Aorta (tissue), 5 donors: Measurements from ENCODE around the gene NISCH. TPM values are rescaled to one million over a fixed set of nuclear protein-coding genes. Genes with fewer than 3 reads are reported as not detected.

Experiments used
- ATAC-seq: fragments of 200-7000 bp; cut with Tn5 transposase; one replicate; pipeline ENCODE4 v1.9.1; 2022; ENCODE audit warnings: moderate library complexity; ENCODE audit not compliant: low FRiP score
- DNase-seq, 2 donors: peaks; one replicate each; pipeline ENCODE4 v3.0.0-alpha.2; 2020
- H3K27ac ChIP-seq, 2 donors: one replicate each; pipeline ENCODE4 v1.5.1; 2013; ENCODE audit warnings: low read length in 2 of 2, mild to moderate bottlenecking in 2 of 2, moderate library complexity in 2 of 2, control low read depth in 1 of 2, inconsistent platforms in 1 of 2, low read depth in 1 of 2
- H3K27me3 ChIP-seq, 2 donors: one replicate each; pipeline ENCODE4 v1.6.1; 2013; ENCODE audit warnings: control low read depth in 1 of 2, low read length in 1 of 2, mild to moderate bottlenecking in 1 of 2, moderate library complexity in 1 of 2; ENCODE audit not compliant: insufficient read depth in 2 of 2, control insufficient read depth in 1 of 2
- H3K36me3 ChIP-seq, 2 donors: one replicate each; pipeline ENCODE4 v1.6.1; 2013; ENCODE audit warnings: control low read depth in 1 of 2, low read length in 1 of 2, mild to moderate bottlenecking in 1 of 2; ENCODE audit not compliant: insufficient read depth in 2 of 2, control insufficient read depth in 1 of 2
- H3K4me1 ChIP-seq, 2 donors: one replicate each; pipeline ENCODE4 v1.6.1; 2013; ENCODE audit warnings: low read length in 2 of 2, control low read depth in 1 of 2, mild to moderate bottlenecking in 1 of 2, moderate library complexity in 1 of 2; ENCODE audit not compliant: insufficient read depth in 2 of 2, control insufficient read depth in 1 of 2
- H3K4me3 ChIP-seq, 2 donors: one replicate each; pipeline ENCODE4 v1.5.1; 2013; ENCODE audit warnings: low read length in 2 of 2, control low read depth in 1 of 2, mild to moderate bottlenecking in 1 of 2
- H3K9me3 ChIP-seq: one replicate; pipeline ENCODE4 v1.6.1; 2013; ENCODE audit warnings: mild to moderate bottlenecking, low read length; ENCODE audit not compliant: control insufficient read depth
- WGBS, 2 donors: extraction: QIAGEN DNeasy Blood & Tissue Kit; methylation state at CpG; one replicate each; pipeline ENCODE4 v1.1.7; 2013; 5-methylcytosine and 5-hydroxymethylcytosine counted together
- intact Hi-C, 2 donors: fragments of 100-400 bp; cut with DNase I; formaldehyde crosslinking; loops; one replicate each; pipeline versions ENCODE4 v1.14.2 to v1.15.0; 2022
- polyA plus RNA-seq, 2 donors: library from polyadenylated mRNA; stranded (reverse); fragments of 200-250 nt; gene quantifications; one replicate each; pipeline ENCODE4 v1.2.3, GENCODE V29; 2013
- total RNA-seq, 2 donors: library from RNA; stranded (reverse); fragmentation: NEBNext Ultra II Directional; extraction: Animal tissue kit (Norgen Biotek cat#: 25700); gene quantifications; one replicate each; pipeline ENCODE4 v1.2.1, GENCODE V29; 2021
- donor health status: healthy with polysubstance abuse.
- donor health status: Bipolar disorder and iron deficiency.
- donor health status: DM: no; HTN: no; CAD: no.
- donor health status: DM: no; HTN: no; CAD: no.
- donor health status: DM: yes; HTN: yes; CAD: no.

NISCH gene
- total and polyA plus RNA-seq, 4 donors, result 13.3 to 157 (median 101) TPM

GRCh38 chr3:52488746-52489145 lies 33.3 kb downstream of the NISCH start:
- H3K4me1 ChIP-seq, result no peaks in the 10 kb centered on the region
- intact Hi-C loops, result loop anchor here in 1 of 2 donors (5.0 kb wide), 1 partner anchor 39 kb away; no protein-coding TSS in a partner anchor
- ATAC-seq (no peak), DNase-seq (no peak)
- H3K27ac ChIP-seq, result no peak overlapping the region
- peaks cover 0 to 2% of the 10 kb centered on the region in 2 donors for H3K36me3 ChIP-seq
- H3K9me3 ChIP-seq, result no peaks in the 10 kb centered on the region
- 87 to 89% methylated on average over 3 of the region's 3 CpGs for WGBS, 2 donors
- H3K4me3 ChIP-seq, result no peak overlapping the region
- no peaks in the 10 kb centered on the region for H3K27me3 ChIP-seq

GRCh38 chr3:52489453-52489852 lies 34.0 kb downstream of the NISCH start:
- Histone ChIP-seq H3K27ac (no peak overlapping the region), H3K9me3 (no peaks in the 10 kb centered on the region), H3K4me1 (no peaks in the 10 kb centered on the region), H3K27me3 (no peaks in the 10 kb centered on the region), H3K4me3 (no peak overlapping the region), H3K36me3 (peaks cover 0 to 2% of the 10 kb centered on the region in 2 donors)
- intact Hi-C loops, result loop anchor here in 1 of 2 donors (5.0 kb wide), 1 partner anchor 38 kb away; no protein-coding TSS in a partner anchor
- 89 to 90% methylated on average over 18 of the region's 18 CpGs for WGBS, 2 donors
- ATAC-seq (no peak), DNase-seq (no peak)

GRCh38 chr3:52490035-52490938 lies 34.9 kb downstream of the NISCH start:
- Histone ChIP-seq H3K9me3 (no peaks in the 10 kb centered on the region), H3K27ac (no peak overlapping the region), H3K4me1 (no peaks in the 10 kb centered on the region), H3K36me3 (peaks cover 0 to 2% of the 10 kb centered on the region in 2 donors), H3K4me3 (no peak overlapping the region), H3K27me3 (no peaks in the 10 kb centered on the region)
- 82 to 84% methylated on average over 22 of the region's 22 CpGs for WGBS, 2 donors
- intact Hi-C loops, result no loop called here
- no peak for ATAC-seq
- no peak for DNase-seq

- H3K4me1 ChIP-seq, result no peaks in the 10 kb centered on the region
- no peak for ATAC-seq
- intact Hi-C loops, result no loop called here
Observed at GRCh38 chr3:52490939-52491526, 35.6 kb downstream of the NISCH start.

GRCh38 chr3:52492059-52492458 lies 36.7 kb downstream of the NISCH start:
- intact Hi-C loops, result no loop called here
- no peaks in the 10 kb centered on the region for H3K4me1 ChIP-seq

More at GRCh38 chr3:52490939-52491526, 35.6 kb downstream of the NISCH start:
- H3K4me3 ChIP-seq, result no peak overlapping the region
- WGBS, 2 donors, result 82 to 87% methylated on average over 23 of the region's 23 CpGs
- no peaks in the 10 kb centered on the region for H3K9me3 ChIP-seq
- peaks cover 0 to 2% of the 10 kb centered on the region in 2 donors for H3K36me3 ChIP-seq
- DNase-seq, result peak in 1 of 2 donors; percentile 81
- no peaks in the 10 kb centered on the region for H3K27me3 ChIP-seq
- no peak overlapping the region for H3K27ac ChIP-seq

GRCh38 chr3:52493232-52494017 lies 38.0 kb downstream of the NISCH start:
- peaks cover 0 to 2% of the 10 kb centered on the region in 2 donors for H3K36me3 ChIP-seq
- ATAC-seq (no peak), DNase-seq (peak in 1 of 2 donors; percentile 75)
- WGBS, 2 donors, result 89 to 90% methylated on average over 7 of the region's 7 CpGs
- H3K9me3 ChIP-seq, result no peaks in the 10 kb centered on the region
- no peaks in the 10 kb centered on the region for H3K4me1 ChIP-seq
- no peak overlapping the region for H3K4me3 ChIP-seq
- no peaks in the 10 kb centered on the region for H3K27me3 ChIP-seq
- H3K27ac ChIP-seq, result no peak overlapping the region
- intact Hi-C loops, result no loop called here

More at GRCh38 chr3:52492059-52492458, 36.7 kb downstream of the NISCH start:
- ATAC-seq (no peak), DNase-seq (no peak)
- no peaks in the 10 kb centered on the region for H3K27me3 ChIP-seq
- no peak overlapping the region for H3K27ac ChIP-seq
- H3K9me3 ChIP-seq, result no peaks in the 10 kb centered on the region
- H3K4me3 ChIP-seq, result no peak overlapping the region
- peaks cover 0 to 2% of the 10 kb centered on the region in 2 donors for H3K36me3 ChIP-seq
- 90 to 92% methylated on average over 21 of the region's 21 CpGs for WGBS, 2 donors

GRCh38 chr3:52494445-52494844 lies 39.0 kb downstream of the NISCH start:
- H3K4me3 ChIP-seq, result no peak overlapping the region
- intact Hi-C loops, result no loop called here
- H3K4me1 ChIP-seq, result no peaks in the 10 kb centered on the region
- WGBS, 2 donors, result 76 to 79% methylated on average over 7 of the region's 7 CpGs
- DNase-seq, result no peak
- no peaks in the 10 kb centered on the region for H3K27me3 ChIP-seq
- H3K36me3 ChIP-seq, result peaks cover 0 to 2% of the 10 kb centered on the region in 2 donors
- H3K27ac ChIP-seq, result no peak overlapping the region
- ATAC-seq, result no peak
- H3K9me3 ChIP-seq, result no peaks in the 10 kb centered on the region

GRCh38 chr3:52494886-52495495 lies 39.6 kb downstream of the NISCH start, which contains the start of gene STAB1:
Gene STAB1 (plus strand): TSS chr3:52495338. CDS start chr3:52495414, 76 bp downstream.
- DNase-seq (peak in 1 of 2 donors; percentile 68), ATAC-seq (peak; percentile 35)
- Histone ChIP-seq H3K9me3 (no peaks in the 10 kb centered on the region), H3K4me3 (no peak within 1 kb of the TSS), H3K27me3 (no peaks in the 10 kb centered on the region), H3K4me1 (no peaks in the 10 kb centered on the region), H3K27ac (no peak within 1 kb of the TSS), H3K36me3 (peaks cover 0 to 2% of the 10 kb centered on the region in 2 donors)
- WGBS, 2 donors, result 56 to 60% methylated on average over 25 of the region's 25 CpGs
- intact Hi-C loops, result no loop called here
